Measurements from ENCODE around the gene C16orf86. TPM values are rescaled to one million over a fixed set of nuclear protein-coding genes. Genes with fewer than 3 reads are reported as not detected.
A peak's percentile ranks its signal among the peaks of the same experiment; 100 is the strongest.

C16orf86 gene
- total and polyA plus RNA-seq, 4 donors = 2.6 to 14.4 (median 5.5) TPM

DNA sequence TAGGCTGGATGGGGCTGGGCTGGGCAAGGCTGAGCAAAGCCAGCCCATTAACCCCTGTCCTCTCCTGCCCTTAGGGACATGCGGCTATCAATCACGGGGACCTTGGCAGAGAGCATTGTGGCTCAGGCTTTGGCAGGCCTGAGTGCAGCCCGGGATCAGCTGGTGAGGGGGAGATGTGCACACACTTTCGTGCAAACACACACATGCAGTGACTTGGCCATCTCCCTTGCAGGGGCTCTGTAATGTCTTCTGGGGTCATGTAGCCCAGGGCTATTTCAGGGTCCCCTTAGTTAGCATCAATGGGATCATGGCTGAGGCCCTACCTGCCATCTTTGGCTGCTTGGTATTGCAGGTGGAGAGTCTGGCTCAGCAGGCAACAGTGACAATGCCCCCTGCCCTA is 14.8 kb upstream of the C16orf86 start:
- Histone ChIP-seq H3K36me3 (ENCODE audit: control insufficient read depth in 1 of 2, insufficient read depth in 2 of 2, low read length in 1 of 2) (no peaks in the 10 kb centered on the region), H3K4me1 (ENCODE audit: control insufficient read depth in 1 of 2, insufficient read depth in 2 of 2, low read length in 2 of 2) (no peaks in the 10 kb centered on the region), H3K27me3 (ENCODE audit: control insufficient read depth in 1 of 2, insufficient read depth in 2 of 2, low read length in 1 of 2) (no peaks in the 10 kb centered on the region), H3K4me3 (ENCODE audit: low read length in 2 of 2) (no peak overlapping the region), H3K27ac (ENCODE audit: low read depth in 1 of 2, low read length in 2 of 2) (no peak overlapping the region), H3K9me3 (ENCODE audit: control insufficient read depth, low read length) (no peaks in the 10 kb centered on the region)
- intact Hi-C loops (cut with DNase I) = no loop called here
- ATAC-seq (ENCODE audit: low FRiP score) (no peak), DNase-seq (no peak)
- 85 to 88% methylated on average over 4 of the region's 4 CpGs for WGBS, 2 donors

DNA sequence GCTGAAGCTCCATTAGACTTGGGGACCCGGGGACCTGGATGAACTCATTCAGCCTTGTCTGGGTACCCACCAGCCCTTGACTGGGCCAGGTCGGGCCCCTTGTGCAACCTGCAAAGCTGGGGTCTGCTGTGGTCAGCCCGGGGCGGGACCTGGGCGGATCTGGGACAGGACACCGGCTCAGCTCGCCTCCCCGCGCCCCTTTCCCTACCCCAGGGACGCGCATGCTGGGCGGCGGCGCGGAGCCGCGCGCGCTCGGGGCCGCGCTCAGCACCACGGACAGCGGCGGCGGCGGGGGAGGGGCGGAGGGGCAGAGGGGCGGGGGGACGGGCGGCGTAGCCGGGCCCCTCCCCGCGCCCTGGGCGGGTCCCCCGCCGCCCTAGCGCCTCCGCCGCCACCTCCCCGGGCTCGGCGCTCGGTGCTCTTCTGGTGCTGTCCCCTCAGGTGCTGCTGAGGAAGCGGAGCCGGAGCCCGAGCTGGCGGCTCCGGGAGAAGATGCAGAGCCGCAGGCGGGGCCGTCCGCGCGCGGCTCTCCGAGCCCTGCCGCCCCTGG is 14.0 kb upstream of the C16orf86 start:
- no peaks in the 10 kb centered on the region for H3K27me3 ChIP-seq (ENCODE audit: control insufficient read depth in 1 of 2, insufficient read depth in 2 of 2, low read length in 1 of 2)
- WGBS, 2 donors = 6 to 7% methylated on average over 23 to 59 of the region's 59 CpGs
- H3K9me3 ChIP-seq (ENCODE audit: control insufficient read depth, low read length) = no peaks in the 10 kb centered on the region
- no peaks in the 10 kb centered on the region for H3K36me3 ChIP-seq (ENCODE audit: control insufficient read depth in 1 of 2, insufficient read depth in 2 of 2, low read length in 1 of 2)
- H3K4me1 ChIP-seq (ENCODE audit: control insufficient read depth in 1 of 2, insufficient read depth in 2 of 2, low read length in 2 of 2) = no peaks in the 10 kb centered on the region
- peak in 1 of 2 donors; percentile 72 for DNase-seq
- intact Hi-C loops (cut with DNase I) = no loop called here
- no peak overlapping the region for H3K27ac ChIP-seq (ENCODE audit: low read depth in 1 of 2, low read length in 2 of 2)
- no peak for ATAC-seq (ENCODE audit: low FRiP score)
- peak overlapping the region in 1 of 2 donors; percentile 3 for H3K4me3 ChIP-seq (ENCODE audit: low read length in 2 of 2)

DNA sequence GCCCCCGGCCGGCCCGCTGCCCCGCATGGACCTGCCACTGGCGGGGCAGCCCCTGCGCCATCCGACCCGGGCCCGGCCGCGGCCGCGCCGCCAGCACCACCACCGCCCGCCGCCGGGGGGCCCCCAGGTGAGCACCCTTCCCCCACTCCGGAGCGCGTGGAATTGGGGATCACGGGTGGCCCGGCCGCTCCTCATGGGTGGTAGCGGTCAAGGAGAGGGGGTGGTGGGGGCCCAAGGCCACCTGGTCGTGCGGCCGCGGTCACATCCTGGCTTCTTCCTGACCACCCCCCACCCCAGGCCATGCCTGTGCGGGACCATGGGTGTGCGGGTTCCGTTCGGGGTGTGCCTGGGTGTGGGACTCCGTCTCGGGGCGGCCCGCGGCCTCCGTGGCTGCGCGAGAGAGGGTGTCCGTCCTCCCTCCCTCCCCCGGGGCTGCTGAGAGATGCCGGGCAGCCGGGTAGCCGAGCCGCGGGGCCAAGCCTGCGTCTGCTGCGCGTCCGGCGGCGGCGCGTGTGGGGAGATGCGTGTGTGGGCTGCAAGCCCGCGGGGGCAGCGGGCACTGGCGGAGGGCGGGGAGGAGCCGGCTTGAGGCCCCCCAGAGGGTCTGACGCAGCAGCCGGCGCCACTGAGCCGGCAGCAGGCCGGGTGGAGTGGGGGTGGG is 13.4 kb upstream of the C16orf86 start:
- WGBS, 2 donors = 1 to 7% methylated on average over 63 to 68 of the region's 68 CpGs
- intact Hi-C loops (cut with DNase I) = no loop called here
- no peak overlapping the region for H3K27ac ChIP-seq (ENCODE audit: low read depth in 1 of 2, low read length in 2 of 2)
- no peaks in the 10 kb centered on the region for H3K27me3 ChIP-seq (ENCODE audit: control insufficient read depth in 1 of 2, insufficient read depth in 2 of 2, low read length in 1 of 2)
- no peaks in the 10 kb centered on the region for H3K9me3 ChIP-seq (ENCODE audit: control insufficient read depth, low read length)
- H3K4me3 ChIP-seq (ENCODE audit: low read length in 2 of 2) = peak overlapping the region in 1 of 2 donors; percentile 3
- peak in 1 of 2 donors; percentile 79 for DNase-seq
- no peaks in the 10 kb centered on the region for H3K4me1 ChIP-seq (ENCODE audit: control insufficient read depth in 1 of 2, insufficient read depth in 2 of 2, low read length in 2 of 2)
- ATAC-seq (ENCODE audit: low FRiP score) = no peak
- no peaks in the 10 kb centered on the region for H3K36me3 ChIP-seq (ENCODE audit: control insufficient read depth in 1 of 2, insufficient read depth in 2 of 2, low read length in 1 of 2)

DNA sequence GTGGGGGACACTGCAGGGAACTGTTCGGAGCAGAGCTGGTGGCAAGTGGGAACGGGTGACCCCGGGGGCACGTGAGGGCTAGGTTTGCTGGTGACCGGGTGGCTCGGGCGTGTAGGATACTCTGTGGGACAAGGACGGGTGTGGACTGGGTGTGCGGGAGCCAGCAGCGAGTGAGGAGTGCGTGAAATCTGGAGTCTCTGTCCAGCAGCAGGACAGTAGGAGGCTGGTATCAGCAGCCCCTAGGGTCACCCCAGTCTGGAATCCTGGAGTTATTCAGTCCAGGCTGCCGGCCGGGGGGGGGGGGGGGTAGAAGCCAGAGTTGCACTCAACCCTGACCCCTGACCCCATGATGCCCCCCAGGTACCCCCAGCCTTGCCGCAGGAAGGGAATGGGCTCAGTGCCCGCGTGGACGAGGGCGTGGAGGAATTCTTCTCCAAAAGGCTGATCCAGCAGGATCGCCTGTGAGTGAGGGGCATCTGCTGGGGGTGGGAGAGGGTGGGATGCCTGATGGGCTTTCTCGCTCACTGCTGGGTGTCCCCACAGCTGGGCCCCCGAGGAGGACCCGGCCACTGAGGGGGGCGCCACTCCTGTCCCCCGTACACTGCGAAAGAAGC is 12.7 kb upstream of the C16orf86 start:
- intact Hi-C loops (cut with DNase I) = no loop called here
- 26 to 27% methylated on average over 21 to 25 of the region's 25 CpGs for whole genome bisulfite sequencing, 2 donors
- Histone ChIP-seq H3K4me1 (ENCODE audit: control insufficient read depth in 1 of 2, insufficient read depth in 2 of 2, low read length in 2 of 2) (no peaks in the 10 kb centered on the region), H3K36me3 (ENCODE audit: control insufficient read depth in 1 of 2, insufficient read depth in 2 of 2, low read length in 1 of 2) (no peaks in the 10 kb centered on the region), H3K27me3 (ENCODE audit: control insufficient read depth in 1 of 2, insufficient read depth in 2 of 2, low read length in 1 of 2) (no peaks in the 10 kb centered on the region), H3K4me3 (ENCODE audit: low read length in 2 of 2) (no peak overlapping the region), H3K27ac (ENCODE audit: low read depth in 1 of 2, low read length in 2 of 2) (no peak overlapping the region), H3K9me3 (ENCODE audit: control insufficient read depth, low read length) (no peaks in the 10 kb centered on the region)
- no peak for ATAC-seq (ENCODE audit: low FRiP score)
- DNase-seq = peak in 1 of 2 donors; percentile 35

DNA sequence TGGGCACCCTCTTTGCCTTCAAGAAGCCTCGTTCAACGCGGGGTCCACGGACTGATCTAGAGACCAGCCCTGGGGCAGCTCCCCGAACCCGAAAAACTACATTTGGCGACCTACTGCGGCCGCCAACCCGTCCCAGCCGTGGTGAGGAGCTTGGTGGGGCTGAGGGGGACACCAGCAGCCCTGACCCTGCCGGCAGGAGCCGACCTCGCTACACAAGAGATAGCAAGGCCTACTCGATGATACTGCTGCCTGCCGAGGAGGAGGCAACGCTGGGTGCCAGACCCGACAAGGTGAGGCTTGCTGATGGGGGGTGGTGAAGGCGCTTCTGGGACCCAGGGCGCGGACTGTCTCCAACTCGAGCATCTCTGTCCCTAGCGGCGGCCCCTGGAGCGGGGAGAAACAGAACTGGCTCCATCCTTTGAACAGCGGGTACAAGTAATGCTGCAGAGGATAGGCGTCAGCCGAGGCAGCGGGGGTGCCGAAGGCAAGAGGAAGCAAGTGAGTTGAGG is 12.2 kb upstream of the C16orf86 start:
- peak in 1 of 2 donors; percentile 77 for DNase-seq
- no peak for ATAC-seq (ENCODE audit: low FRiP score)
- Histone ChIP-seq H3K27me3 (ENCODE audit: control insufficient read depth in 1 of 2, insufficient read depth in 2 of 2, low read length in 1 of 2) (no peaks in the 10 kb centered on the region), H3K4me3 (ENCODE audit: low read length in 2 of 2) (no peak overlapping the region), H3K27ac (ENCODE audit: low read depth in 1 of 2, low read length in 2 of 2) (no peak overlapping the region), H3K4me1 (ENCODE audit: control insufficient read depth in 1 of 2, insufficient read depth in 2 of 2, low read length in 2 of 2) (no peaks in the 10 kb centered on the region), H3K36me3 (ENCODE audit: control insufficient read depth in 1 of 2, insufficient read depth in 2 of 2, low read length in 1 of 2) (no peaks in the 10 kb centered on the region), H3K9me3 (ENCODE audit: control insufficient read depth, low read length) (no peaks in the 10 kb centered on the region)
- 49 to 51% methylated on average over 30 of the region's 30 CpGs for WGBS, 2 donors
- intact Hi-C loops (cut with DNase I) = no loop called here

DNA sequence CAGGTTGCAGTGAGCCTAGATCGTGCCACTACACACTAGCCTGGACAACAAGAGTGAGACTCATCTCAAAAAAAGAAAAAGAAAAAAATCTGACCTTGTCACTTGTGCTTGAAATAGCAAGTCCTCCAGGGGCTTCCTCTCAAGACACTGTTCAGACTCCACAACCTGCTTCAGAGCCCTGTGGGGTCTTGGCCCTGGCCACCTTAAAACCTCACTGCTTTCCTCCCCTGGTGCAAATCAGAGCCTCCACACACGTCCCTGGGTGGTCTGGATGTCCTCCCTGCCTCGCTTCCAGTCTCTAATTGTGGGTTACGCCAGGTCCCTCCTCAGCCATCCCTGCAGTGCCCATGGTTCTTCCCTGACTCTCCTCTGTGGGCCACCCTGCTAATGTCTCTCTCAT is 11.3 kb upstream of the C16orf86 start:
- ATAC-seq (ENCODE audit: low FRiP score) (no peak), DNase-seq (no peak)
- Histone ChIP-seq H3K27ac (ENCODE audit: low read depth in 1 of 2, low read length in 2 of 2) (no peak overlapping the region), H3K4me3 (ENCODE audit: low read length in 2 of 2) (no peak overlapping the region), H3K9me3 (ENCODE audit: control insufficient read depth, low read length) (no peaks in the 10 kb centered on the region), H3K4me1 (ENCODE audit: control insufficient read depth in 1 of 2, insufficient read depth in 2 of 2, low read length in 2 of 2) (no peaks in the 10 kb centered on the region), H3K36me3 (ENCODE audit: control insufficient read depth in 1 of 2, insufficient read depth in 2 of 2, low read length in 1 of 2) (no peaks in the 10 kb centered on the region), H3K27me3 (ENCODE audit: control insufficient read depth in 1 of 2, insufficient read depth in 2 of 2, low read length in 1 of 2) (no peaks in the 10 kb centered on the region)
- intact Hi-C loops (cut with DNase I) = no loop called here
- 68 to 69% methylated on average over 4 of the region's 4 CpGs for WGBS, 2 donors

DNA sequence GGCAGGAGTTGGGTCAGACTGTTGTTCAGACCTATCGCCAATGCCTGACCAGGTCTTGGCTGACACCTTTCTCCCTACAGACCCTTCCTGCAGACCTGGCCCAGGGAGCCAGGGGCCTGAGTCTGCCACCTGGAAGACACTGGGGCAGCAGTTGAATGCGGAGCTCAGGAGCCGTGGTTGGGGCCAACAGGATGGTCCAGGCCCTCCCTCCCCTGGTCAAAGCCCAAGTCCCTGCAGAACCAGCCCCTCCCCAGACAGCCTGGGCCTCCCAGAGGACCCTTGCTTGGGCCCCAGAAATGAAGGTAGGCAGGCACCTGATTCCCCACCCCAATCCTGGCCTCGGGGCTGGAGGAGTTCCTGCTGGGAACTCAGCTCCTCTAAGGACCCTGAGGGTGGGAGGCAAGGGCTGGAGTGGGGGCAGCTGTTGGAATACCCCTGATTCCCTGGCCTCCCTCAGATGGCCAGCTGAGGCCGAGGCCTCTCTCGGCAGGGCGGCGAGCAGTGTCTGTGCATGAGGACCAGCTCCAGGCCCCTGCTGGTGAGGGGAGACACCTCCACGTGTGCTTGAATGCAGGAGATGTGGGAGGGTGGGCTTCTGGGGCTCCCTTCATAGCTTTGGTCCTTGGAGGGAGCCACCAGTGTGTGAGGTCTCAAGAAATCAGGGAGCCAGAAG is 10.1 kb upstream of the C16orf86 start:
- no peak overlapping the region for H3K27ac ChIP-seq (ENCODE audit: low read depth in 1 of 2, low read length in 2 of 2)
- ATAC-seq (ENCODE audit: low FRiP score) (no peak), DNase-seq (no peak)
- intact Hi-C loops (cut with DNase I) = no loop called here
- H3K9me3 ChIP-seq (ENCODE audit: control insufficient read depth, low read length) = no peaks in the 10 kb centered on the region
- WGBS, 2 donors = 85 to 86% methylated on average over 9 of the region's 9 CpGs
- H3K27me3 ChIP-seq (ENCODE audit: control insufficient read depth in 1 of 2, insufficient read depth in 2 of 2, low read length in 1 of 2) = no peaks in the 10 kb centered on the region
- H3K36me3 ChIP-seq (ENCODE audit: control insufficient read depth in 1 of 2, insufficient read depth in 2 of 2, low read length in 1 of 2) = no peaks in the 10 kb centered on the region
- H3K4me1 ChIP-seq (ENCODE audit: control insufficient read depth in 1 of 2, insufficient read depth in 2 of 2, low read length in 2 of 2) = no peaks in the 10 kb centered on the region
- H3K4me3 ChIP-seq (ENCODE audit: low read length in 2 of 2) = no peak overlapping the region

DNA sequence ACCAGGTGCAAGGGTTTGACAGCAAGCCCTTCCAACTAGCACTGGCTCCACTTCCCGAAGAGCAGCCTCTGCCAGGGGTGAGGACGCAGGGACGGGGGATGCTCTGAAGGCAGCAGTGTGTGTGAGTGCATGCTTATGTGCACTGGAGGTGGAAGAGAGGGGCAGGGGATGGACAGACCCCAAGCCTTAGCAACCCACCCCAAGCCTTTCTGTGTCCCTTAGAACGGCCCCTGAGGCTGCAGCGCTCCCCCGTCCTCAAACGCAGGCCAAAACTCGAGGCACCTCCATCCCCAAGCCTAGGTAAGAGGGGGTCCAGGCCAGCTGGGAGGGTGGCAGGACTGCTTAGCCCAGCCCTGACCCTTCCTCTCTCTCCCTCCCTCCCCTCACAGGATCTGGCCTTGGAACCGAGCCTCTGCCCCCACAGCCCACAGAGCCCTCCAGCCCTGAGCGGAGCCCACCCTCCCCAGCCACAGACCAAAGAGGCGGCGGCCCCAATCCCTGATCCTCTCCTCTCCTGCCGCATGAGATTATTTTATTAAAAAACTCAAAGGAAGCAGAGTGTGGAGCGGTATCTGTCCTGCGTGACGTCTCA is 9.5 kb upstream of the C16orf86 start:
- peak in 1 of 2 donors; percentile 65 for DNase-seq

More for the DNA sequence above, 9.5 kb upstream of the C16orf86 start:
- WGBS, 2 donors = 93% methylated on average over 14 to 16 of the region's 16 CpGs
- intact Hi-C loops (cut with DNase I) = no loop called here
- Histone ChIP-seq H3K4me3 (ENCODE audit: low read length in 2 of 2) (no peak overlapping the region), H3K9me3 (ENCODE audit: control insufficient read depth, low read length) (no peaks in the 10 kb centered on the region), H3K27ac (ENCODE audit: low read depth in 1 of 2, low read length in 2 of 2) (no peak overlapping the region), H3K4me1 (ENCODE audit: control insufficient read depth in 1 of 2, insufficient read depth in 2 of 2, low read length in 2 of 2) (no peaks in the 10 kb centered on the region), H3K27me3 (ENCODE audit: control insufficient read depth in 1 of 2, insufficient read depth in 2 of 2, low read length in 1 of 2) (no peaks in the 10 kb centered on the region), H3K36me3 (ENCODE audit: control insufficient read depth in 1 of 2, insufficient read depth in 2 of 2, low read length in 1 of 2) (no peaks in the 10 kb centered on the region)
- no peak for ATAC-seq (ENCODE audit: low FRiP score)

Data from aorta (tissue), 5 donors.